ENCODE measurements around the gene SHC2.
"Not testable (repeated sequence)": the region's sequence is repeated elsewhere in the genome, so short reads cannot be mapped to it uniquely, and the experiment has no call there.

DNA sequence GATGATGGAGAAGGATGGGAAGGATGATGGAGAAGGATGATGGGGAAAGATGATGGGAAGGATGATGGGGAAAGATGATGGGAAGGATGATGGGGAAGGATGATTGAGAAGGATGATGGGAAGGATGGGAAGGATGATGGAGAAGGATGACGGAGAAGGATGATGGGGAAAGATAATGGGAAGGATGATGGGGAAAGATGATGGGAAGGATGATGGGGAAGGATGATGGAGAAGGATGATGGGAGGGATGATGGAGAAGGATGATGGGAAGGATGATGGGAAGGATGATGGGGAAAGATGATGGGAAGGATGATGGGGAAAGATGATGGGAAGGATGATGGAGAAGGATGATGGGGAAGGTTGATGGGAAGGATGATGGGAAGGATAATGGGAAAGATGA lies 66.0 kb downstream of the SHC2 start:
- TF ChIP-seq, protein P1, sequence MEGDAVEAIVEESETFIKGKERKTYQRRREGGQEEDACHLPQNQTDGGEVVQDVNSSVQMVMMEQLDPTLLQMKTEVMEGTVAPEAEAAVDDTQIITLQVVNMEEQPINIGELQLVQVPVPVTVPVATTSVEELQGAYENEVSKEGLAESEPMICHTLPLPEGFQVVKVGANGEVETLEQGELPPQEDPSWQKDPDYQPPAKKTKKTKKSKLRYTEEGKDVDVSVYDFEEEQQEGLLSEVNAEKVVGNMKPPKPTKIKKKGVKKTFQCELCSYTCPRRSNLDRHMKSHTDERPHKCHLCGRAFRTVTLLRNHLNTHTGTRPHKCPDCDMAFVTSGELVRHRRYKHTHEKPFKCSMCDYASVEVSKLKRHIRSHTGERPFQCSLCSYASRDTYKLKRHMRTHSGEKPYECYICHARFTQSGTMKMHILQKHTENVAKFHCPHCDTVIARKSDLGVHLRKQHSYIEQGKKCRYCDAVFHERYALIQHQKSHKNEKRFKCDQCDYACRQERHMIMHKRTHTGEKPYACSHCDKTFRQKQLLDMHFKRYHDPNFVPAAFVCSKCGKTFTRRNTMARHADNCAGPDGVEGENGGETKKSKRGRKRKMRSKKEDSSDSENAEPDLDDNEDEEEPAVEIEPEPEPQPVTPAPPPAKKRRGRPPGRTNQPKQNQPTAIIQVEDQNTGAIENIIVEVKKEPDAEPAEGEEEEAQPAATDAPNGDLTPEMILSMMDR (IDR thresholded peaks at IDR 0.05): not testable (repeated sequence)
- TF ChIP-seq POLR2A (IDR thresholded peaks at IDR 0.05): not testable (repeated sequence)

All from vagina (tissue), 2 donors.